ENCODE data around the gene CHD1L. TPM values are rescaled to one million over a fixed set of nuclear protein-coding genes. Genes with fewer than 3 reads are reported as not detected.
A peak's percentile ranks its signal among the peaks of the same experiment; 100 is the strongest.
"Not testable (repeated sequence)": the region's sequence is repeated elsewhere in the genome, so short reads cannot be mapped to it uniquely, and the experiment has no call there.

The CHD1L gene
- total RNA-seq, 1 experiment from 2014 or later, result 64.2 TPM

DNA sequence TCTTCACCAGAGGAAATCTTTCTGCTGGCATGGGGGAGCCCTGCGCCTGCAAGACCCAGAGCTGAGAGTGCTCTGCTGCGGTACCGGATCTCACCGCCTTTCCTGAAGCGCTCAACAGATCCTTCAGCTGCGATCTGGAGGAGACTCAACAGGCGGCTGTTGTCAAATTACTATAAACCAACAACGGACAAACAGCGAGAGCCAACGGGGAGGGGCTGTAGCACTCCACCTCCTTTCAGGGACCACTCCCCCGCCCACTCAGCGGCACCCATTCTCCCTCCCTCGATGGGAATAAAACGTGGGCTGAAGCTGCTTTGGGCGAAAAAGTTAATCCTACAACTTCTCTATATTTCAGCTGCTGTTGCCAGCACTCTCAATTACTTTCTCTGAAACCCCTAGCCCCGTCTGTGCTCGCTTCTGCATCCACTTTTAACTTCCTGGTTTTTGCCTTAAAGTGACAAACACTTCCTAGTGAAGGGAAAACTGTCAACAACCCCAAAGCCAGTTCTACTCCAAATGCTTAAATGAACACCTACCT lies 17.2 kb upstream of the CHD1L start, which contains the start of gene FMO5:
Gene FMO5, minus strand, starts transcription at position 147 of the 538 bp plus-strand sequence. CDS start 310 bp downstream, outside the sequence.
- H2AFZ ChIP-seq (ENCODE audit: low read length), result peak within 1 kb of the TSS; percentile 96
- TF ChIP-seq, protein P1, sequence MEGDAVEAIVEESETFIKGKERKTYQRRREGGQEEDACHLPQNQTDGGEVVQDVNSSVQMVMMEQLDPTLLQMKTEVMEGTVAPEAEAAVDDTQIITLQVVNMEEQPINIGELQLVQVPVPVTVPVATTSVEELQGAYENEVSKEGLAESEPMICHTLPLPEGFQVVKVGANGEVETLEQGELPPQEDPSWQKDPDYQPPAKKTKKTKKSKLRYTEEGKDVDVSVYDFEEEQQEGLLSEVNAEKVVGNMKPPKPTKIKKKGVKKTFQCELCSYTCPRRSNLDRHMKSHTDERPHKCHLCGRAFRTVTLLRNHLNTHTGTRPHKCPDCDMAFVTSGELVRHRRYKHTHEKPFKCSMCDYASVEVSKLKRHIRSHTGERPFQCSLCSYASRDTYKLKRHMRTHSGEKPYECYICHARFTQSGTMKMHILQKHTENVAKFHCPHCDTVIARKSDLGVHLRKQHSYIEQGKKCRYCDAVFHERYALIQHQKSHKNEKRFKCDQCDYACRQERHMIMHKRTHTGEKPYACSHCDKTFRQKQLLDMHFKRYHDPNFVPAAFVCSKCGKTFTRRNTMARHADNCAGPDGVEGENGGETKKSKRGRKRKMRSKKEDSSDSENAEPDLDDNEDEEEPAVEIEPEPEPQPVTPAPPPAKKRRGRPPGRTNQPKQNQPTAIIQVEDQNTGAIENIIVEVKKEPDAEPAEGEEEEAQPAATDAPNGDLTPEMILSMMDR (conservative IDR thresholded peaks at IDR 0.05), result no peak; the same call in 2 of the 3 replicates
- no peak within 1 kb of the TSS for H4K8ac ChIP-seq (replicated peaks; ENCODE audit: insufficient read length, low read depth, low read length)
- H3K56ac ChIP-seq (ENCODE audit: insufficient read length, low read depth, low read length), result no peak within 1 kb of the TSS
- peaks cover 8% of the 10 kb centered on the region; the same call in 1 of the 2 replicates for H3K4me1 ChIP-seq (ENCODE audit: insufficient read depth, low read length)
- no peaks in the 10 kb centered on the region for H3K27me3 ChIP-seq (ENCODE audit: insufficient read depth, low read length)
- Mint-ChIP-seq H3K27me3 (ENCODE audit: low read depth) (peaks cover 19% of the 10 kb centered on the region), H3K36me3 (ENCODE audit: insufficient read depth in 1 of 3, low read depth in 3 of 3) (no peaks in the 10 kb centered on the region), H3K9me3 (no peaks in the 10 kb centered on the region; a peak in 1 of 5 replicates), H3K4me1 (peaks cover 20 to 21% of the 10 kb centered on the region in 2 experiments), H3K27ac (no peak within 1 kb of the TSS), H3K4me3 (peak within 1 kb of the TSS; percentile 67 to 89)
- no peaks in the 10 kb centered on the region for H4K20me1 ChIP-seq (ENCODE audit: control insufficient read depth, insufficient read depth, insufficient read length)
- no peaks in the 10 kb centered on the region for H3K9me3 ChIP-seq (ENCODE audit: control insufficient read depth, low read depth, low read length)
- DNase-seq, result peak; percentile 76
- H3K79me1 ChIP-seq (ENCODE audit: insufficient read depth, low read depth, low read length, poor library complexity, severe bottlenecking), result no peaks in the 10 kb centered on the region
- no peak within 1 kb of the TSS for H3K4ac ChIP-seq (ENCODE audit: low read depth, low read length)
- no CpG with 5 or more reads among the region's 17 CpGs for WGBS (ENCODE audit: extremely low coverage, insufficient read length, low lambda C conversion rate)
- H3K23ac ChIP-seq (ENCODE audit: insufficient read length, low read depth, low read length), result no peak within 1 kb of the TSS
- H3K4me2 ChIP-seq (ENCODE audit: insufficient read depth, insufficient read length, low read length), result peak within 1 kb of the TSS; percentile 82
- H3K9ac ChIP-seq (ENCODE audit: extremely low read depth, insufficient read length, low read length), result peak within 1 kb of the TSS; percentile 40
- no peak within 1 kb of the TSS for H2BK20ac ChIP-seq (ENCODE audit: low read depth, low read length, poor library complexity, severe bottlenecking)
- H2BK15ac ChIP-seq (ENCODE audit: low read depth, low read length), result no peak within 1 kb of the TSS
- H3K27ac ChIP-seq (ENCODE audit: insufficient read length, low read depth, low read length), result no peak within 1 kb of the TSS
- no peak within 1 kb of the TSS for H2BK5ac ChIP-seq (ENCODE audit: insufficient read length, low read length)
- no peak within 1 kb of the TSS for H2BK12ac ChIP-seq (ENCODE audit: insufficient read length, low read depth, low read length)
- no peak within 1 kb of the TSS for H3K14ac ChIP-seq (ENCODE audit: insufficient read depth, low read length)
- H2BK120ac ChIP-seq (ENCODE audit: low read depth, low read length, poor library complexity, severe bottlenecking), result no peak within 1 kb of the TSS
- H3K79me2 ChIP-seq (ENCODE audit: insufficient read depth, low read length), result no peaks in the 10 kb centered on the region
- peaks cover 10% of the 10 kb centered on the region for H3K23me2 ChIP-seq (ENCODE audit: insufficient read length, low read depth, low read length, poor library complexity, severe bottlenecking)
- H4K5ac ChIP-seq (ENCODE audit: insufficient read length, low read depth, low read length), result no peak within 1 kb of the TSS
- H3T11ph ChIP-seq (ENCODE audit: low read length), result no peak within 1 kb of the TSS
- no peak within 1 kb of the TSS for H4K91ac ChIP-seq (ENCODE audit: insufficient read length, low read depth, low read length)
- no peak within 1 kb of the TSS for H2AK5ac ChIP-seq (ENCODE audit: insufficient read length, low read length)
- H3K18ac ChIP-seq (ENCODE audit: insufficient read length, low read depth, low read length), result no peak within 1 kb of the TSS

DNA sequence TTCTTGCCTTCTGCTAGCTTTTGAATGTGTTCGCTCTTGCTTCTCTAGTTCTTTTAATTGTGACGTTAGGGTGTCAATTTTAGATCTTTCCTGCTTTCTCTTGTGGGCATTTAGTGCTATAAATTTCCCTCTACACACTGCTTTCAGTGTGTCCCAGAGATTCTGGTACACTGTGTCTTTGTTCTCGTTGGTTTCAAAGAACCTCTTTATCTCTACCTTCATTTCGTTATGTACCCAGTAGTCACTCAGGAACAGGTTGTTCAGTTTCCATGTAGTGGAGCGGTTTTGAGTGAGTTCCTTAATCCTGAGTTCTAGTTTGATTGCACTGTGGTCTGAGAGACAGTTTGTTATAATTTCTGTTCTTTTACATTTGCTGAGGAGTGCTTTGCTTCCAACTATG lies 11.5 kb upstream of the CHD1L start:
- not testable (repeated sequence) for H3K14ac ChIP-seq (ENCODE audit: insufficient read depth, low read length); H3K4me1 Mint-ChIP-seq; H3K4me2 ChIP-seq (ENCODE audit: insufficient read depth, insufficient read length, low read length); H3K9ac ChIP-seq (ENCODE audit: extremely low read depth, insufficient read length, low read length); H2BK120ac ChIP-seq (ENCODE audit: low read depth, low read length, poor library complexity, severe bottlenecking); H3T11ph ChIP-seq (ENCODE audit: low read length); H3K79me2 ChIP-seq (ENCODE audit: insufficient read depth, low read length); H2BK20ac ChIP-seq (ENCODE audit: low read depth, low read length, poor library complexity, severe bottlenecking); H3K79me1 ChIP-seq (ENCODE audit: insufficient read depth, low read depth, low read length, poor library complexity, severe bottlenecking); H3K18ac ChIP-seq (ENCODE audit: insufficient read length, low read depth, low read length); H3K23me2 ChIP-seq (ENCODE audit: insufficient read length, low read depth, low read length, poor library complexity, severe bottlenecking); DNase-seq; H2BK15ac ChIP-seq (ENCODE audit: low read depth, low read length); H2BK5ac ChIP-seq (ENCODE audit: insufficient read length, low read length); H3K23ac ChIP-seq (ENCODE audit: insufficient read length, low read depth, low read length); H4K5ac ChIP-seq (ENCODE audit: insufficient read length, low read depth, low read length); H3K4me3 Mint-ChIP-seq; H3K4ac ChIP-seq (ENCODE audit: low read depth, low read length); H3K56ac ChIP-seq (ENCODE audit: insufficient read length, low read depth, low read length); H4K8ac ChIP-seq (replicated peaks; ENCODE audit: insufficient read length, low read depth, low read length); H3K27ac Mint-ChIP-seq; H4K91ac ChIP-seq (ENCODE audit: insufficient read length, low read depth, low read length); H3K9me3 ChIP-seq (ENCODE audit: control insufficient read depth, low read depth, low read length); H3K4me1 ChIP-seq (ENCODE audit: insufficient read depth, low read length); H2AK5ac ChIP-seq (ENCODE audit: insufficient read length, low read length); H3K27ac ChIP-seq (ENCODE audit: insufficient read length, low read depth, low read length); H2AFZ ChIP-seq (ENCODE audit: low read length); H3K27me3 Mint-ChIP-seq (ENCODE audit: low read depth); H4K20me1 ChIP-seq (ENCODE audit: control insufficient read depth, insufficient read depth, insufficient read length); H3K27me3 ChIP-seq (ENCODE audit: insufficient read depth, low read length); H2BK12ac ChIP-seq (ENCODE audit: insufficient read length, low read depth, low read length)
- peaks cover 32 to 36% of the 10 kb centered on the region in 2 experiments for H3K9me3 Mint-ChIP-seq
- WGBS (ENCODE audit: extremely low coverage, insufficient read length, low lambda C conversion rate), result no CpG with 5 or more reads among the region's 5 CpGs
- peaks cover 14 to 27% (median 17%) of the 10 kb centered on the region in 3 experiments for H3K36me3 Mint-ChIP-seq (ENCODE audit: insufficient read depth in 1 of 3, low read depth in 3 of 3)
